GM23338 (cell line): ENCODE results near the gene TAF3. TPM values are rescaled to one million over a fixed set of nuclear protein-coding genes. Genes with fewer than 3 reads are reported as not detected.

ENCODE experiments used
- ATAC-seq: fragments of 200-7000 bp; cut with Tn5 transposase; 3 replicates; pipeline ENCODE4 v1.9.1; 2020
- DNase-seq: peaks from one replicate; pipeline ENCODE4 v3.0.0-alpha.2; 2015; ENCODE audit warnings: low spot score
- H2AFZ ChIP-seq: fragments of 200-600 bp; sonication (generic); 2 replicates; pipeline ENCODE4 v1.8.0; 2016; ENCODE audit warnings: antibody characterized with exemption, mild to moderate bottlenecking, moderate library complexity
- H3F3A ChIP-seq: fragments of 200-600 bp; sonication (generic); replicated peaks from 2 replicates; pipeline ENCODE4 v1.8.0; 2017; ENCODE audit warnings: antibody characterized with exemption, mixed run types, low read depth
- H3K27ac ChIP-seq: fragments of 200-600 bp; sonication (generic); 2 replicates; pipeline ENCODE4 v1.6.1; 2016; ENCODE audit warnings: low read depth
- H3K27me3 ChIP-seq: fragments of 200-600 bp; sonication (generic); 2 replicates; pipeline ENCODE4 v1.8.0; 2016; ENCODE audit warnings: mild to moderate bottlenecking, mixed run types, moderate library complexity; ENCODE audit not compliant: insufficient read depth
- H3K36me3 ChIP-seq: fragments of 200-600 bp; sonication (generic); 2 replicates; pipeline ENCODE4 v1.8.0; 2016; ENCODE audit warnings: mild to moderate bottlenecking; ENCODE audit not compliant: insufficient read depth
- H3K4me1 ChIP-seq: fragments of 200-600 bp; sonication (generic); 2 replicates; pipeline ENCODE4 v1.8.0; 2016; ENCODE audit warnings: mild to moderate bottlenecking, moderate library complexity; ENCODE audit not compliant: insufficient read depth
- H3K4me2 ChIP-seq: fragments of 200-600 bp; sonication (generic); 2 replicates; pipeline ENCODE4 v1.7.1; 2017; ENCODE audit warnings: mixed run types
- H3K4me3 ChIP-seq: fragments of 200-600 bp; sonication (generic); 2 replicates; pipeline ENCODE4 v1.6.1; 2016; ENCODE audit warnings: mixed run types
- H3K79me2 ChIP-seq: fragments of 200-600 bp; sonication (generic); replicated peaks from 2 replicates; pipeline ENCODE4 v1.8.0; 2017; ENCODE audit warnings: mild to moderate bottlenecking; ENCODE audit not compliant: insufficient read depth
- H3K9me2 ChIP-seq: fragments of 200-600 bp; sonication (generic); 2 replicates; pipeline ENCODE4 v1.8.0; 2017; ENCODE audit not compliant: insufficient read depth
- H4K20me1 ChIP-seq: fragments of 200-600 bp; sonication (generic); replicated peaks from 2 replicates; pipeline ENCODE4 v1.8.0; 2017; ENCODE audit warnings: mild to moderate bottlenecking; ENCODE audit not compliant: insufficient read depth
- H3K27ac Mint-ChIP-seq: 2 replicates; pipeline ENCODE4 v1.8.0; 2020; ENCODE audit warnings: inconsistent platforms, mild to moderate bottlenecking, moderate library complexity, mixed read lengths
- H3K27me3 Mint-ChIP-seq: 3 replicates; pipeline ENCODE4 v1.8.0; 2022; ENCODE audit warnings: low read depth, mild to moderate bottlenecking, moderate library complexity, mixed read lengths, inconsistent platforms; ENCODE audit not compliant: insufficient read depth, poor library complexity
- H3K36me3 Mint-ChIP-seq: 3 replicates; pipeline ENCODE4 v1.8.0; 2021; ENCODE audit warnings: low read depth, mild to moderate bottlenecking, inconsistent platforms, moderate library complexity, mixed read lengths
- H3K4me1 Mint-ChIP-seq: 3 replicates; pipeline ENCODE4 v1.8.0; 2020; ENCODE audit warnings: mild to moderate bottlenecking, inconsistent platforms, mixed read lengths
- H3K4me3 Mint-ChIP-seq: 3 replicates; pipeline ENCODE4 v1.8.0; 2021; ENCODE audit warnings: moderate library complexity, mild to moderate bottlenecking, inconsistent platforms, mixed read lengths
- H3K9me3 Mint-ChIP-seq: 3 replicates; pipeline ENCODE4 v1.8.0; 2020; ENCODE audit warnings: moderate library complexity, mild to moderate bottlenecking, inconsistent platforms, mixed read lengths
- EZH2 ChIP-seq: fragments of 200-600 bp; sonication (generic); IDR thresholded peaks from one replicate; pipeline ENCODE4 v1.8.0; 2017; ENCODE audit warnings: antibody characterized with exemption, mild to moderate bottlenecking, low read depth; ENCODE audit not compliant: unreplicated experiment
- EZH2phosphoT487 ChIP-seq: fragments of 200-600 bp; sonication (generic); IDR thresholded peaks from one replicate; pipeline ENCODE4 v1.8.1; 2018; ENCODE audit warnings: antibody characterized with exemption; ENCODE audit not compliant: unreplicated experiment
- ZNF114 ChIP-seq: fragments of 250-450 bp; sonication (Bioruptor Pico); IDR thresholded peaks from 2 replicates; pipeline ENCODE4 v1.5.0; 2020; ENCODE audit warnings: mild to moderate bottlenecking, moderate library complexity
- ZNF331 ChIP-seq: fragments of 250-450 bp; sonication (Bioruptor Pico); IDR thresholded peaks from 2 replicates; pipeline ENCODE4 v1.5.0; 2020; ENCODE audit warnings: low read depth, mild to moderate bottlenecking, moderate library complexity
- polyA plus RNA-seq: library from polyadenylated mRNA; unstranded; fragments of >200 nt; fragmentation: Nextera tagmentation; extraction: Ambion mirVana; gene quantifications from 2 replicates; pipeline ENCODE4 v1.2.1, GENCODE V29; 2016
- total RNA-seq: library from RNA; depleted of rRNA; stranded (reverse); fragments of >200 nt; shearing (Covaris generic); gene quantifications from 2 replicates; pipeline ENCODE4 v1.2.3, GENCODE V29; 2014

The TAF3 gene
- total and polyA plus RNA-seq, 2 experiments from 2014 or later, result 6.4 to 15.2 TPM

- ATAC-seq (no peak), DNase-seq (peak; percentile 60)
- Histone ChIP-seq H3K9me2 (no peaks in the 10 kb centered on the region), H3K4me1 (peaks cover 77% of the 10 kb centered on the region), H3K27ac (no peak overlapping the region), H3K79me2 (no peaks in the 10 kb centered on the region), H4K20me1 (peaks cover 32% of the 10 kb centered on the region), H3F3A (peaks cover 21% of the 10 kb centered on the region), H3K4me3 (peak overlapping the region; percentile 35; the same call in 1 of the 2 replicates), H2AFZ (no peak overlapping the region), H3K4me2 (peak overlapping the region; percentile 68), H3K27me3 (peaks cover 100% of the 10 kb centered on the region), H3K36me3 (no peaks in the 10 kb centered on the region)
- Mint-ChIP-seq H3K27me3 (peaks cover 99% of the 10 kb centered on the region), H3K27ac (no peak overlapping the region), H3K4me1 (peaks cover 64% of the 10 kb centered on the region), H3K4me3 (peak overlapping the region; percentile 20; the same call in 1 of the 3 replicates), H3K36me3 (no peaks in the 10 kb centered on the region; the same call in 2 of the 3 replicates), H3K9me3 (no peaks in the 10 kb centered on the region; the same call in 2 of the 3 replicates)
- TF ChIP-seq EZH2 (peak; percentile 85), EZH2phosphoT487 (peak; percentile 19), ZNF331 (CRISPR knock-in tag) (no peak)
These were observed 221.1 kb downstream of the TAF3 start for GRCh38 chr10:8039321-8039881.

- Mint-ChIP-seq H3K27ac (no peak overlapping the region), H3K4me3 (no peak overlapping the region), H3K9me3 (no peaks in the 10 kb centered on the region; the same call in 2 of the 3 replicates), H3K4me1 (peaks cover 66% of the 10 kb centered on the region), H3K36me3 (no peaks in the 10 kb centered on the region; the same call in 2 of the 3 replicates), H3K27me3 (peaks cover 100% of the 10 kb centered on the region)
- Histone ChIP-seq H3K4me2 (no peak overlapping the region), H3K4me1 (peaks cover 81% of the 10 kb centered on the region), H3K27me3 (peaks cover 100% of the 10 kb centered on the region), H3K9me2 (no peaks in the 10 kb centered on the region), H3K27ac (no peak overlapping the region), H3F3A (peaks cover 24% of the 10 kb centered on the region), H3K36me3 (no peaks in the 10 kb centered on the region), H2AFZ (no peak overlapping the region), H3K4me3 (no peak overlapping the region), H4K20me1 (peaks cover 37% of the 10 kb centered on the region), H3K79me2 (no peaks in the 10 kb centered on the region)
- TF ChIP-seq ZNF114, result no peak
- TF ChIP-seq EZH2, result peak; percentile 48
- DNase-seq (no peak), ATAC-seq (no peak)
These were observed 222.3 kb downstream of the TAF3 start for GRCh38 chr10:8040651-8041050.

- H4K20me1 ChIP-seq, result peaks cover 41% of the 10 kb centered on the region
- peaks cover 71% of the 10 kb centered on the region for H3K4me1 Mint-ChIP-seq
- peak overlapping the region; percentile 40; the same call in 1 of the 3 replicates for H3K4me3 Mint-ChIP-seq
These were observed 223.1 kb downstream of the TAF3 start for GRCh38 chr10:8041284-8041991.

More at GRCh38 chr10:8041284-8041991, 223.1 kb downstream of the TAF3 start:
- Histone ChIP-seq H3K79me2 (no peaks in the 10 kb centered on the region), H3K4me2 (no peak overlapping the region), H3K27ac (no peak overlapping the region), H3K27me3 (peaks cover 100% of the 10 kb centered on the region), H3K36me3 (no peaks in the 10 kb centered on the region), H3F3A (peaks cover 32% of the 10 kb centered on the region), H2AFZ (no peak overlapping the region), H3K9me2 (no peaks in the 10 kb centered on the region), H3K4me1 (peaks cover 83% of the 10 kb centered on the region), H3K4me3 (no peak overlapping the region)
- ATAC-seq (no peak), DNase-seq (no peak)
- no peak for TF ChIP-seq ZNF331 (CRISPR knock-in tag)
- TF ChIP-seq EZH2, result peak; percentile 91
- Mint-ChIP-seq H3K36me3 (no peaks in the 10 kb centered on the region; the same call in 2 of the 3 replicates), H3K27me3 (peaks cover 100% of the 10 kb centered on the region), H3K9me3 (peaks cover 3% of the 10 kb centered on the region; the same call in 1 of the 3 replicates), H3K27ac (no peak overlapping the region)
